Head of caudate nucleus (tissue), 42 donors: ENCODE measurements around the gene CFAP74.

Experiments used
- DNase-seq, 42 donors: peaks; one replicate each; pipeline versions ENCODE4 v3.0.0 to v3.0.0-alpha.2; 2020 to 2021; ENCODE audit warnings: mixed read lengths in 7 of 42
- intact Hi-C: fragments of 100-400 bp; cut with DNase I; formaldehyde crosslinking; loops from one replicate; pipeline ENCODE4 v1.15.0; 2022

Gene CFAP74

DNA sequence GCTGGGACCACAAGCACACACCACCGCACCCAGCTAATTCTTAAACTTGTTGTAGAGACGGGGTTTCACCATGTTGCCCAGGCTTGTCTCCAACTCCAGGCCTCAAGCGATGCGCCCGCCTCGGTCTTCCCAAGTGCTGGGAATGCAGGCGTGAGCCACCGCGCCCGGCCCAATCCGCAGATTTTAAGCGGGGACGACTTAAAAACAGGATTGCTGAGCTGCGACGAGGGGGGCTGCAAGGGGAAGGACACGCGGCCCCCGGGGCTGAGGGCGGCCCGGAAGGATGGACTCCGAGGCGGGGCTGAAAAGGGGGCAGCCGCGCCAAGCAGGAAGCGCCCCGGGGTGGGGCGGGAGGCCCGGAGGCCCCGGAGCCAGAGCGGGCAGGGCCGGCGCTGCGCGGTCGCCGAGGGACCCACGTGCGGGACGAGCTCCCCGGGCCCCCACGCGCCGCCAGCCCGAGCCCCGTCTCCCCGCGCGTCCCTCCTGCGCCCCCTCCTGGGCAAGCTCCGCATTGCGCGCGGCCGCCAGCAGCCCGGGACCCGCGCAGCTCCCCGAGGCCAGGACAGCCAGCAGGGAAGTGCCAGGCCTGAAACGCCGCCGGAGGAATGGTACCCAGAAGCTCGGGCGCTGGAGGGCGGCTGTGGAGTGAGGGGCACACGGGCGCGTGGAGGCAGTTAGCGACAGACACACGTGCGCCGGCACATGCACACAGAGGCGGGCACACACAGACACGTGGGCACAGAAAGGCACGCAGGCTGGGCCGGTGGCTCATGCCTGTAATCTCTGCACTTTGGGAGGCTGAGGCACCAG, 41.1 kb upstream of the CFAP74 start:
- DNase-seq = peak; percentile 23 to 90 (median 80)
- intact Hi-C loops = loop anchor here (5.0 kb wide), 1 partner anchor 102 kb away; no protein-coding TSS in a partner anchor

GRCh38 chr1:2043886-2044285, 40.3 kb upstream of the CFAP74 start:
- intact Hi-C loops = no loop called here
- DNase-seq = no peak

GRCh38 chr1:2042830-2043773, 39.5 kb upstream of the CFAP74 start:
- intact Hi-C loops = no loop called here
- DNase-seq = peak in 20 of 42 donors; percentile 36 to 75 (median 46)

DNA sequence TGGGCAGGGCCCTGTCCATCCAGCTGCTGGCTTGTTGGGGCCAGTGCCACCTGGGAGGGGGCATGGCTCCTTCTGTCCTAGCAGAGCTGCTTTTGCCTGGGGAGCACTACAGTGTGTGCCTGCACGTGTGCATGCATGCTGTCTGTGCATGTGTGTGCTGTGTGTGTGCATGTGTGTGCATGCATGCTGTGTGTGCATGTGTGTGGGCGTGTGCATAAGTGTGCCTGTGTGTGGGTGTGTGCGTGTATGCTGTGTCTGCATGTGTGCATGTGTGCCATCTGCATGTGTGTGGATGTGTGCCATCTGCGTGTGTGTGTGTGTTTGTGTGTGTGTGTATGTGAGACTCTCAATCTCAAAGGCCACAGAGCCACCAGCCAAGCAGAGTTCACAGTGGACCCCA, 38.3 kb upstream of the CFAP74 start:
- intact Hi-C loops = no loop called here
- DNase-seq = no peak

DNA sequence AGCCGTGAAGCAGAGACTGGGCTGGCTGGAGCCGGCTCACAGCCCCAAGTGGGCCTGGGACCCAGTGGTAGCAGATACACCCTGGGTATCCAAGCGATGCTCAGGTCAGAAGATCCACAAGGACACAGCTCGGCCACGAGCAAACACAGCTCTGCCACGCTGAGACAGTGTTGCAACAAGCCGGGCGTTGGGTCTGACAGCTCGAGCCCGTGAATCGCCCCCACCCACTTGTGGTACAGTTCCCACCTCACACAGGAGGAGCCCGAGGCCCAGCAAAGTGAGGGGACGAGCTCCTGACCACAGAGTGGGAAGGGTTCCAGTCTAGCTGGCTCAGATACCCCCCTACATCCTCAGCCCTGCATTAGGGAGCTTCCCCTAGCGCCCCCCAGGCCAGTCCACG, 37.7 kb upstream of the CFAP74 start:
- DNase-seq = no peak
- intact Hi-C loops = no loop called here

GRCh38 chr1:2039251-2039650, 35.7 kb upstream of the CFAP74 start:
- intact Hi-C loops = no loop called here
- DNase-seq = no peak

DNA sequence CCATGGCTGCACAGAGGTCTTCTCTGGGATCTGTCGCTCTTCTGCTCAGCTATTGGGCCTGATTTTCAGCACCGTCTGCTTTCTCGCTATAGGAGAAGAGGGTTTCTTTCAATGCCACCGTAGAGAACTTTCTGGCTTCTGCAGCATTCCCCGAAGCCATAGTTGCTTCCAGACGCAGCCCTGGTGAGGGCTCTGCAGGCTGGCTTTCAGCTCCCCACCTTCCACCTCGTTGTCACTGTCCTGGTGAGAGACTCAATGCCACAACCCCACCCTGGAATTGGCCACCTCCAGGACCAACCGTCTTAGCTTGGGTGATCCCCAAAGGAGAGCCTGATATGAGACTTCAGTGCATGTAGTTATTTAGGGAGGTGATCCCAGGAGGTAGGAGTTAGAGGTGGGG, 34.6 kb upstream of the CFAP74 start:
- no peak for DNase-seq
- intact Hi-C loops = no loop called here

- intact Hi-C loops = no loop called here
Measured at GRCh38 chr1:2037314-2037979, 33.9 kb upstream of the CFAP74 start.

GRCh38 chr1:2036287-2036686, 32.7 kb upstream of the CFAP74 start:
- intact Hi-C loops = no loop called here
- no peak for DNase-seq

More at GRCh38 chr1:2037314-2037979, 33.9 kb upstream of the CFAP74 start:
- no peak for DNase-seq

GRCh38 chr1:2033165-2033564, 29.6 kb upstream of the CFAP74 start:
- intact Hi-C loops = no loop called here
- DNase-seq = no peak

DNA sequence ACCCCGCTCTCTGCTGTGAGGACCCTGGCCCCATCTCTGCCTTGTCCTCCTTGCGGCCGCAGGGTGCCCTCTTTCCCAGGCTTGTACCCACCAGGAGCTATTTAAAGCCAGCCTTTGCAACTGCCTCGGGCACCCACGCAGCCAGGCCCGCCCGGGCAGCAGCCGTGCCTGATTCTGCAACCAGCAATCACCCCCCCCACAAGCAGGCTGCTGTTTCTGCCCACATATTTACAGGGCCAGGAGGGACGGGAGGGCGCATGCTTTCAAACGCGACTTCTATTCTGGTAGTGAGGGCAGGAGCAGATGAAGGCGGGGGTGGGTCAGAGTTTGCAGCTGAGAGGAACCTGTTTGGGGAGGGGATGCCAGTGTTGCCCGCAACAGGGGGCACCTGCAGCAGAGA, 29.2 kb upstream of the CFAP74 start:
- intact Hi-C loops = no loop called here
- peak in 11 of 42 donors; percentile 16 to 71 (median 40) for DNase-seq

GRCh38 chr1:2031546-2032540, 28.3 kb upstream of the CFAP74 start:
- DNase-seq = no peak
- intact Hi-C loops = no loop called here

GRCh38 chr1:2030076-2030871, 26.7 kb upstream of the CFAP74 start:
- intact Hi-C loops = no loop called here
- DNase-seq = no peak

DNA sequence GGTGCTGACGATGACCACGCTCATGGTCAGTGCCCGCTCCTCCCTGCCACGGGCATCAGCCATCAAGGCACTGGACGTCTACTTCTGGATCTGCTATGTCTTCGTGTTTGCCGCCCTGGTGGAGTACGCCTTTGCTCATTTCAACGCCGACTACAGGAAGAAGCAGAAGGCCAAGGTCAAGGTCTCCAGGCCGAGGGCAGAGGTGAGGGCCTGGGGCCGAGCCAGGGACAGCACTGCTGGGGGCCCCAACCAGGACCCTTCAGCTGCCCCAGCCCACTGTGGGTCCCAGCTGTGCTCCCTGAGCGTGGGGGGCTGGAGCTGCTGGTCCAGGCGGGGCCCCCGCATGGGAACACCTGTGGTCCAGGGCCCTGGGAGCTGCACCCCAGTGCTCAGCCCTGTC, 26.0 kb upstream of the CFAP74 start:
- intact Hi-C loops = no loop called here
- DNase-seq = no peak

- intact Hi-C loops = no loop called here
- DNase-seq = no peak
Measured at GRCh38 chr1:2028870-2029560, 25.4 kb upstream of the CFAP74 start.

GRCh38 chr1:2027961-2028583, 24.5 kb upstream of the CFAP74 start:
- DNase-seq = no peak

More at GRCh38 chr1:2027961-2028583, 24.5 kb upstream of the CFAP74 start:
- intact Hi-C loops = no loop called here
